GM23248 (cell line): ENCODE measurements around the gene MYRF. TPM values are rescaled to one million over a fixed set of nuclear protein-coding genes. Genes with fewer than 3 reads are reported as not detected.

ENCODE experiments used
- DNase-seq: peaks from one replicate; pipeline ENCODE4 v3.0.0-alpha.2; 2015
- H2AFZ ChIP-seq: fragments of 200-600 bp; sonication (generic); 2 replicates; pipeline ENCODE4 v1.6.1; 2016; ENCODE audit warnings: antibody characterized with exemption
- H3F3A ChIP-seq: fragments of 200-600 bp; sonication (generic); 2 replicates; pipeline ENCODE4 v1.6.1; 2016; ENCODE audit warnings: mild to moderate bottlenecking, antibody characterized with exemption, mixed run types; ENCODE audit not compliant: insufficient read depth
- H3K27ac ChIP-seq: fragments of 200-600 bp; sonication (generic); 2 replicates; pipeline ENCODE4 v1.5.1; 2016; ENCODE audit warnings: mild to moderate bottlenecking
- H3K27me3 ChIP-seq: fragments of 200-600 bp; sonication (generic); replicated peaks from 2 replicates; pipeline ENCODE4 v1.6.1; 2016; ENCODE audit warnings: mild to moderate bottlenecking; ENCODE audit not compliant: insufficient read depth
- H3K36me3 ChIP-seq: fragments of 200-600 bp; sonication (generic); 2 replicates; pipeline ENCODE4 v1.6.1; 2016; ENCODE audit warnings: low read depth, mild to moderate bottlenecking
- H3K4me1 ChIP-seq: fragments of 200-600 bp; sonication (generic); 2 replicates; pipeline ENCODE4 v1.6.1; 2016; ENCODE audit warnings: mild to moderate bottlenecking; ENCODE audit not compliant: insufficient read depth
- H3K4me2 ChIP-seq: fragments of 200-600 bp; sonication (generic); one replicate; pipeline ENCODE4 v1.6.1; 2016; ENCODE audit warnings: mild to moderate bottlenecking; ENCODE audit not compliant: unreplicated experiment
- H3K4me3 ChIP-seq: fragments of 200-600 bp; sonication (generic); 2 replicates; pipeline ENCODE4 v1.5.1; 2016; ENCODE audit warnings: mild to moderate bottlenecking
- H3K79me2 ChIP-seq: fragments of 200-600 bp; sonication (generic); 2 replicates; pipeline ENCODE4 v1.6.1; 2016; ENCODE audit warnings: mild to moderate bottlenecking; ENCODE audit not compliant: insufficient read depth
- H3K9ac ChIP-seq: fragments of 200-600 bp; sonication (generic); 2 replicates; pipeline ENCODE4 v1.6.1; 2016; ENCODE audit warnings: mild to moderate bottlenecking
- H3K9me2 ChIP-seq: fragments of 200-600 bp; sonication (generic); 2 replicates; pipeline ENCODE4 v1.6.1; 2016; ENCODE audit warnings: mixed run types, mild to moderate bottlenecking, moderate library complexity; ENCODE audit not compliant: insufficient read depth
- H3K9me3 ChIP-seq: fragments of 200-600 bp; sonication (generic); one replicate; pipeline ENCODE4 v1.6.1; 2017; ENCODE audit warnings: low read depth
- H4K20me1 ChIP-seq: fragments of 200-600 bp; sonication (generic); 2 replicates; pipeline ENCODE4 v1.6.0; 2016; ENCODE audit not compliant: insufficient read depth
- EZH2 ChIP-seq: fragments of 200-600 bp; sonication (generic); IDR thresholded peaks from 2 replicates; pipeline ENCODE4 v1.6.1; 2018; ENCODE audit warnings: antibody characterized with exemption, mild to moderate bottlenecking; ENCODE audit not compliant: insufficient read depth, poor library complexity, severe bottlenecking
- EZH2phosphoT487 ChIP-seq: fragments of 200-600 bp; sonication (generic); IDR thresholded peaks from 2 replicates; pipeline ENCODE4 v1.6.1; 2018; ENCODE audit warnings: antibody characterized with exemption, moderate library complexity, mild to moderate bottlenecking, low read depth; ENCODE audit not compliant: insufficient read depth
- WGBS, 2 experiments: methylation state at CpG; one replicate each; pipeline ENCODE4 v1.1.6; 2015 to 2017; ENCODE audit warnings: low lambda C conversion rate in 2 of 2, low coverage in 1 of 2; ENCODE audit errors: missing lambda C conversion rate in 2 of 2; 5-methylcytosine and 5-hydroxymethylcytosine counted together
- in situ Hi-C: fragments of 300-500 bp; cut with MboI; formaldehyde crosslinking; loops from 2 replicates; pipeline ENCODE4 v1.15.0; 2020
- polyA plus RNA-seq: library from polyadenylated mRNA; unstranded; fragments of >200 nt; fragmentation: Nextera tagmentation; extraction: Ambion mirVana; gene quantifications from 2 replicates; pipeline ENCODE4 v1.2.1, GENCODE V29; 2016
- total RNA-seq: library from RNA; depleted of rRNA; stranded (reverse); fragments of >200 nt; shearing (Covaris generic); gene quantifications from 2 replicates; pipeline ENCODE4 v1.2.3, GENCODE V29; 2014

MYRF gene
- total and polyA plus RNA-seq, 2 experiments from 2014 or later, result 0.05 TPM; not detected in 1

GRCh38 chr11:61744181-61744580 is 8.3 kb upstream of the MYRF start:
- H3K9ac ChIP-seq, result no peak overlapping the region
- no peak for DNase-seq
- H3K9me2 ChIP-seq, result no peaks in the 10 kb centered on the region
- no peaks in the 10 kb centered on the region for H3K36me3 ChIP-seq
- H3K79me2 ChIP-seq, result no peaks in the 10 kb centered on the region
- no peak overlapping the region for H3K4me3 ChIP-seq
- no peaks in the 10 kb centered on the region for H3K27me3 ChIP-seq
- H2AFZ ChIP-seq, result no peak overlapping the region
- H3F3A ChIP-seq, result no peaks in the 10 kb centered on the region
- H4K20me1 ChIP-seq, result no peaks in the 10 kb centered on the region
- in situ Hi-C loops, result no loop called here
- no peak overlapping the region for H3K4me2 ChIP-seq
- no peaks in the 10 kb centered on the region for H3K4me1 ChIP-seq
- H3K27ac ChIP-seq, result no peak overlapping the region
- H3K9me3 ChIP-seq, result no peaks in the 10 kb centered on the region
- WGBS, 2 experiments, result 85 to 86% methylated on average over 13 to 20 of the region's 20 CpGs
- TF ChIP-seq EZH2phosphoT487, result no peak
- no peak for TF ChIP-seq EZH2

- TF ChIP-seq EZH2, result no peak
- no peak for TF ChIP-seq EZH2phosphoT487
- no peaks in the 10 kb centered on the region for H3K4me1 ChIP-seq
- no peak overlapping the region for H2AFZ ChIP-seq
- in situ Hi-C loops, result no loop called here
- no peak overlapping the region for H3K4me3 ChIP-seq
- no peak overlapping the region for H3K9ac ChIP-seq
- no peak overlapping the region for H3K27ac ChIP-seq
- no peak overlapping the region for H3K4me2 ChIP-seq
- no peaks in the 10 kb centered on the region for H3K9me3 ChIP-seq
- H3K79me2 ChIP-seq, result no peaks in the 10 kb centered on the region
- 88 to 96% methylated on average over 10 of the region's 10 CpGs for WGBS, 2 experiments
- no peak for DNase-seq
- H3F3A ChIP-seq, result no peaks in the 10 kb centered on the region
- H3K27me3 ChIP-seq, result no peaks in the 10 kb centered on the region
- H4K20me1 ChIP-seq, result no peaks in the 10 kb centered on the region
- H3K36me3 ChIP-seq, result no peaks in the 10 kb centered on the region
- H3K9me2 ChIP-seq, result no peaks in the 10 kb centered on the region
Observed at GRCh38 chr11:61744609-61745156, 7.8 kb upstream of the MYRF start.

- no peaks in the 10 kb centered on the region for H3K27me3 ChIP-seq
- H3K9me2 ChIP-seq, result no peaks in the 10 kb centered on the region
- H3K36me3 ChIP-seq, result no peaks in the 10 kb centered on the region
- no peaks in the 10 kb centered on the region for H3F3A ChIP-seq
- no peak for DNase-seq
- in situ Hi-C loops, result no loop called here
- TF ChIP-seq EZH2phosphoT487, result no peak
- TF ChIP-seq EZH2, result no peak
- no peak overlapping the region for H3K4me3 ChIP-seq
- no peaks in the 10 kb centered on the region for H3K4me1 ChIP-seq
- no peaks in the 10 kb centered on the region for H4K20me1 ChIP-seq
- no peak overlapping the region for H3K4me2 ChIP-seq
- no peak overlapping the region for H2AFZ ChIP-seq
- H3K9ac ChIP-seq, result no peak overlapping the region
- H3K27ac ChIP-seq, result no peak overlapping the region
- WGBS, 2 experiments, result 68 to 72% methylated on average over 14 to 15 of the region's 15 CpGs
- H3K9me3 ChIP-seq, result no peaks in the 10 kb centered on the region
- no peaks in the 10 kb centered on the region for H3K79me2 ChIP-seq
Observed at GRCh38 chr11:61745781-61746441, 6.5 kb upstream of the MYRF start.

GRCh38 chr11:61746442-61747191 is 5.8 kb upstream of the MYRF start:
- no peaks in the 10 kb centered on the region for H3K27me3 ChIP-seq
- no peak overlapping the region for H2AFZ ChIP-seq
- no peak overlapping the region for H3K9ac ChIP-seq
- H3K27ac ChIP-seq, result no peak overlapping the region
- no peaks in the 10 kb centered on the region for H3F3A ChIP-seq
- no peak for DNase-seq
- H3K4me1 ChIP-seq, result no peaks in the 10 kb centered on the region
- no peaks in the 10 kb centered on the region for H4K20me1 ChIP-seq
- no peak overlapping the region for H3K4me3 ChIP-seq
- WGBS, 2 experiments, result 61 to 64% methylated on average over 17 to 19 of the region's 19 CpGs
- no peaks in the 10 kb centered on the region for H3K9me2 ChIP-seq
- no peaks in the 10 kb centered on the region for H3K36me3 ChIP-seq
- no peaks in the 10 kb centered on the region for H3K79me2 ChIP-seq
- in situ Hi-C loops, result no loop called here
- TF ChIP-seq EZH2phosphoT487, result no peak
- TF ChIP-seq EZH2, result no peak
- no peak overlapping the region for H3K4me2 ChIP-seq
- no peaks in the 10 kb centered on the region for H3K9me3 ChIP-seq
